Testis (tissue), 3 donors: ENCODE measurements around the gene KDM6B. TPM values are rescaled to one million over a fixed set of nuclear protein-coding genes. Genes with fewer than 3 reads are reported as not detected.

ENCODE experiments used
- DNase-seq: peaks from one replicate; pipeline ENCODE4 v3.0.0-alpha.2; 2019
- H3K27ac ChIP-seq, 2 donors: fragments of 200-600 bp; sonication (generic); one replicate each; pipeline ENCODE4 v1.5.1; 2019
- H3K27me3 ChIP-seq: fragments of 200-600 bp; sonication (generic); one replicate; pipeline ENCODE4 v1.5.1; 2019
- H3K36me3 ChIP-seq: fragments of 200-600 bp; sonication (generic); one replicate; pipeline ENCODE4 v1.5.1; 2017; ENCODE audit warnings: low read depth; ENCODE audit errors: missing control alignments
- H3K4me1 ChIP-seq: fragments of 200-600 bp; sonication (generic); one replicate; pipeline ENCODE4 v1.5.1; 2019
- H3K4me3 ChIP-seq, 2 donors: fragments of 200-600 bp; sonication (generic); one replicate each; pipeline ENCODE4 v1.5.1; 2017 to 2019
- H3K9me3 ChIP-seq: fragments of 200-600 bp; sonication (generic); one replicate; pipeline ENCODE4 v1.5.1; 2017
- CTCF ChIP-seq, 3 experiments: fragments of 450-650 bp in 2 of 3; fragments of 200-600 bp in 1 of 3; sonication (generic) in 1 of 3; IDR thresholded peaks; one replicate each; pipeline ENCODE4 v1.5.1; 2016 to 2019; ENCODE audit warnings: antibody characterized with exemption in 3 of 3, mild to moderate bottlenecking in 2 of 3, moderate library complexity in 1 of 3
- POLR2A ChIP-seq: fragments of 450-650 bp; IDR thresholded peaks from one replicate; pipeline ENCODE4 v1.6.1; 2017; ENCODE audit warnings: antibody characterized with exemption, mild to moderate bottlenecking, moderate library complexity
- WGBS, 2 donors: methylation state at CpG; one replicate each; pipeline ENCODE4 v1.1.5; 2018; 5-methylcytosine and 5-hydroxymethylcytosine counted together
- intact Hi-C: fragments of 100-400 bp; cut with DNase I; formaldehyde crosslinking; loops from one replicate; pipeline ENCODE4 v1.15.1; 2023; ENCODE audit warnings: low total_unique reads
- polyA plus RNA-seq: library from polyadenylated mRNA; stranded (reverse); fragments of 350-450 nt; fragmentation: Illumina TruSeq; extraction: RNeasy Lipid Tissue Mini Kit (QIAGEN cat#74804); gene quantifications from one replicate; pipeline ENCODE4 v1.2.3, GENCODE V29; 2014; ENCODE audit warnings: low read depth, low replicate concordance; ENCODE audit not compliant: insufficient read depth
- total RNA-seq, 2 donors: library from RNA; depleted of rRNA; stranded (reverse); fragments of >200 nt; gene quantifications; one replicate each; pipeline ENCODE4 v1.2.3, GENCODE V29; 2016

The KDM6B gene
- total and polyA plus RNA-seq, 3 donors from 2014 or later = 27.8 to 41.8 (median 38.0) TPM

GRCh38 chr17:7832431-7832830 lies 1.6 kb upstream of the KDM6B start:
- Histone ChIP-seq H3K4me3 (no peak overlapping the region), H3K27ac (no peak overlapping the region), H3K4me1 (peaks cover 11% of the 10 kb centered on the region), H3K27me3 (no peaks in the 10 kb centered on the region), H3K9me3 (no peaks in the 10 kb centered on the region), H3K36me3 (no peaks in the 10 kb centered on the region)
- intact Hi-C loops = no loop called here
- DNase-seq = no peak
- TF ChIP-seq CTCF (IDR thresholded peaks at IDR 0.05) (no peak), POLR2A (no peak)
- WGBS, 2 donors = 64 to 87% methylated on average over 10 of the region's 10 CpGs

- H3K9me3 ChIP-seq = no peaks in the 10 kb centered on the region
- no peak for DNase-seq
- H3K4me3 ChIP-seq = peak overlapping the region; percentile 77 to 91
- peaks cover 16% of the 10 kb centered on the region for H3K4me1 ChIP-seq
- 20 to 29% methylated on average over 10 to 19 of the region's 19 CpGs for whole genome bisulfite sequencing, 2 donors
- no peaks in the 10 kb centered on the region for H3K36me3 ChIP-seq
- H3K27ac ChIP-seq = peak overlapping the region; percentile 98 to 99
- no peak for TF ChIP-seq CTCF (IDR thresholded peaks at IDR 0.05)
- TF ChIP-seq POLR2A = no peak
- intact Hi-C loops = no loop called here
- H3K27me3 ChIP-seq = no peaks in the 10 kb centered on the region
Measured at GRCh38 chr17:7833011-7833794, 814 bp upstream of the KDM6B start.

GRCh38 chr17:7834542-7834956 lies 532 bp downstream of the KDM6B start:
- Histone ChIP-seq H3K27me3 (no peaks in the 10 kb centered on the region), H3K27ac (peak overlapping the region; percentile 98 to 99), H3K36me3 (no peaks in the 10 kb centered on the region), H3K4me1 (peaks cover 28% of the 10 kb centered on the region), H3K4me3 (peak overlapping the region; percentile 77 to 91), H3K9me3 (no peaks in the 10 kb centered on the region)
- intact Hi-C loops = no loop called here
- TF ChIP-seq POLR2A = no peak
- TF ChIP-seq CTCF (IDR thresholded peaks at IDR 0.05) = no peak
- DNase-seq = peak; percentile 76
- 1% methylated on average over 12 to 20 of the region's 20 CpGs for WGBS, 2 donors

- no peaks in the 10 kb centered on the region for H3K27me3 ChIP-seq
- peaks cover 34% of the 10 kb centered on the region for H3K4me1 ChIP-seq
- TF ChIP-seq POLR2A (peak; percentile 70), CTCF (IDR thresholded peaks at IDR 0.05) (peak; percentile 75 to 81 (median 80))
- peak overlapping the region; percentile 98 to 99 for H3K27ac ChIP-seq
- peak; percentile 98 for DNase-seq
- WGBS, 2 donors = 1% methylated on average over 37 to 51 of the region's 69 CpGs
- intact Hi-C loops = no loop called here
- no peaks in the 10 kb centered on the region for H3K9me3 ChIP-seq
- H3K4me3 ChIP-seq = peak overlapping the region; percentile 77 to 91
- no peaks in the 10 kb centered on the region for H3K36me3 ChIP-seq
Measured at GRCh38 chr17:7834957-7835813, 1.2 kb downstream of the KDM6B start.
